Stomach (tissue), 9 donors: Measurements from ENCODE around the gene ZSWIM5. TPM values are rescaled to one million over a fixed set of nuclear protein-coding genes. Genes with fewer than 3 reads are reported as not detected.

Experiments
- DNase-seq, 2 donors: peaks; one replicate each; pipeline versions ENCODE4 v3.0.0 to v3.0.0-alpha.2; 2013 to 2019
- H3K27ac ChIP-seq, 5 donors: fragments of 200-600 bp in 4 of 5; sonication (generic) in 4 of 5; one replicate each; pipeline ENCODE4 v1.5.1; 2013 to 2019; ENCODE audit warnings: mild to moderate bottlenecking in 1 of 5, moderate library complexity in 1 of 5
- H3K27me3 ChIP-seq, 3 donors: fragments of 200-600 bp; sonication (generic); one replicate each; pipeline ENCODE4 v1.5.1; 2017 to 2019; ENCODE audit warnings: mixed run types in 1 of 3
- H3K36me3 ChIP-seq, 4 donors: fragments of 200-600 bp; sonication (generic); 1 replicate in 3 of 4; 2 replicates in 1 of 4; pipeline ENCODE4 v1.5.1; 2016 to 2019
- H3K4me1 ChIP-seq, 4 donors: fragments of 200-600 bp; sonication (generic); one replicate each; pipeline ENCODE4 v1.5.1; 2016 to 2019
- H3K4me3 ChIP-seq, 4 donors: fragments of 200-600 bp; sonication (generic) in 3 of 4; one replicate each; pipeline ENCODE4 v1.5.1; 2016 to 2019; ENCODE audit warnings: mild to moderate bottlenecking in 1 of 4
- H3K9me3 ChIP-seq, 4 donors: fragments of 200-600 bp; sonication (generic); one replicate each; pipeline ENCODE4 v1.5.1; 2016 to 2019
- CTCF ChIP-seq, 7 experiments: fragments of 450-650 bp in 4 of 7; fragments of 200-600 bp in 3 of 7; sonication (generic) in 3 of 7; IDR thresholded peaks; one replicate each; pipeline ENCODE4 v1.5.1; 2016 to 2019; ENCODE audit warnings: antibody characterized with exemption in 7 of 7, control low read depth in 2 of 7, mild to moderate bottlenecking in 1 of 7
- EP300 ChIP-seq: sonication (generic); formaldehyde crosslinking; IDR thresholded peaks from one replicate; pipeline ENCODE4 v1.6.1; 2017; ENCODE audit warnings: antibody characterized with exemption
- POLR2A ChIP-seq, 4 donors: fragments of 450-650 bp; IDR thresholded peaks; one replicate each; pipeline ENCODE4 v1.6.1; 2016; ENCODE audit warnings: antibody characterized with exemption in 4 of 4, control low read depth in 2 of 4, mild to moderate bottlenecking in 1 of 4, moderate library complexity in 1 of 4
- POLR2AphosphoS5 ChIP-seq, 3 donors: sonication (generic); formaldehyde crosslinking; IDR thresholded peaks; one replicate each; pipeline ENCODE4 v1.6.1; 2016; ENCODE audit warnings: antibody characterized with exemption in 3 of 3
- WGBS, 5 donors: extraction: QIAGEN DNeasy Blood & Tissue Kit in 3 of 5; methylation state at CpG; one replicate each; pipeline versions ENCODE4 v1.1.5 to v1.1.7; 2013 to 2018; 5-methylcytosine and 5-hydroxymethylcytosine counted together
- intact Hi-C: fragments of 100-400 bp; cut with DNase I; formaldehyde crosslinking; loops from one replicate; pipeline ENCODE4 v1.15.1; 2023; ENCODE audit warnings: low total_unique reads
- polyA plus RNA-seq, 3 donors: library from polyadenylated mRNA; stranded (reverse); fragments of 200-250 nt; gene quantifications; one replicate each; pipeline ENCODE4 v1.2.3, GENCODE V29; 2013
- total RNA-seq, 5 donors: library from RNA; depleted of rRNA; stranded (reverse); fragments of >200 nt; gene quantifications; one replicate each; pipeline versions ENCODE4 v1.1.0 to v1.2.3, GENCODE V29; 2014 to 2016
- donor health status: healthy with polysubstance abuse.
- donor health status: Bipolar disorder and iron deficiency.
- donor health status: healthy.

ZSWIM5 gene
- total and polyA plus RNA-seq, 8 donors = 0.45 to 10.1 (median 0.87) TPM

- H3K4me1 ChIP-seq = peaks cover 0 to 12% (median 7%) of the 10 kb centered on the region in 4 donors
- no peak overlapping the region for H3K4me3 ChIP-seq
- DNase-seq = no peak
- 83 to 100% (median 87%) methylated on average over 1 of the region's 1 CpG for WGBS, 5 donors
- H3K27me3 ChIP-seq = no peaks in the 10 kb centered on the region
- no peaks in the 10 kb centered on the region for H3K36me3 ChIP-seq
- TF ChIP-seq CTCF (IDR thresholded peaks at IDR 0.05) = no peak
- TF ChIP-seq POLR2A (IDR thresholded peaks at IDR 0.05) = no peak
- no peak for TF ChIP-seq EP300
- no peak for TF ChIP-seq POLR2AphosphoS5 (IDR thresholded peaks at IDR 0.05)
- intact Hi-C loops = no loop called here
- peaks cover 0 to 7% (median 7%) of the 10 kb centered on the region in 4 donors for H3K9me3 ChIP-seq
- no peak overlapping the region for H3K27ac ChIP-seq
Observed at GRCh38 chr1:45177452-45177851, 29.0 kb downstream of the ZSWIM5 start.

GRCh38 chr1:45172764-45173163 is 33.6 kb downstream of the ZSWIM5 start:
- TF ChIP-seq POLR2AphosphoS5 (IDR thresholded peaks at IDR 0.05) = no peak
- no peak for TF ChIP-seq POLR2A (IDR thresholded peaks at IDR 0.05)
- TF ChIP-seq CTCF (IDR thresholded peaks at IDR 0.05) = no peak
- no peak for TF ChIP-seq EP300
- no peaks in the 10 kb centered on the region for H3K36me3 ChIP-seq
- H3K4me1 ChIP-seq = peaks cover 0 to 22% (median 12%) of the 10 kb centered on the region in 4 donors
- no peak overlapping the region for H3K4me3 ChIP-seq
- intact Hi-C loops = no loop called here
- no peaks in the 10 kb centered on the region for H3K9me3 ChIP-seq
- H3K27ac ChIP-seq = no peak overlapping the region
- no peaks in the 10 kb centered on the region for H3K27me3 ChIP-seq
- WGBS, 5 donors = 69 to 85% (median 80%) methylated on average over 3 of the region's 3 CpGs
- DNase-seq = no peak

- Histone ChIP-seq H3K4me1 (peaks cover 0 to 22% (median 12%) of the 10 kb centered on the region in 4 donors), H3K27me3 (no peaks in the 10 kb centered on the region), H3K4me3 (no peak overlapping the region), H3K9me3 (no peaks in the 10 kb centered on the region), H3K27ac (no peak overlapping the region), H3K36me3 (no peaks in the 10 kb centered on the region)
- TF ChIP-seq EP300 (no peak), CTCF (IDR thresholded peaks at IDR 0.05) (no peak), POLR2AphosphoS5 (IDR thresholded peaks at IDR 0.05) (peak in 1 of 3 donors; percentile 23), POLR2A (IDR thresholded peaks at IDR 0.05) (no peak)
- WGBS, 5 donors = 21 to 50% (median 35%) methylated on average over 7 of the region's 7 CpGs
- peak in 1 of 2 donors; percentile 72 for DNase-seq
- intact Hi-C loops = no loop called here
Observed at GRCh38 chr1:45172005-45172404, 34.4 kb downstream of the ZSWIM5 start.

GRCh38 chr1:45171575-45171974 is 34.8 kb downstream of the ZSWIM5 start:
- H3K4me3 ChIP-seq = no peak overlapping the region
- peaks cover 0 to 22% (median 12%) of the 10 kb centered on the region in 4 donors for H3K4me1 ChIP-seq
- intact Hi-C loops = no loop called here
- H3K27me3 ChIP-seq = no peaks in the 10 kb centered on the region
- no peak overlapping the region for H3K27ac ChIP-seq
- H3K9me3 ChIP-seq = no peaks in the 10 kb centered on the region
- WGBS, 5 donors = 75 to 83% (median 78%) methylated on average over 1 of the region's 1 CpG
- H3K36me3 ChIP-seq = no peaks in the 10 kb centered on the region
- DNase-seq = no peak
- TF ChIP-seq POLR2AphosphoS5 (IDR thresholded peaks at IDR 0.05) = no peak
- TF ChIP-seq POLR2A (IDR thresholded peaks at IDR 0.05) = no peak
- TF ChIP-seq CTCF (IDR thresholded peaks at IDR 0.05) = no peak
- no peak for TF ChIP-seq EP300
